Putamen (tissue), 1 donor: ENCODE results near the gene RAB5IF.
"Not testable (repeated sequence)": the region's sequence is repeated elsewhere in the genome, so short reads cannot be mapped to it uniquely, and the experiment has no call there.

Source experiments
- DNase-seq: peaks from one replicate; pipeline ENCODE4 v3.0.0-alpha.2; 2016; ENCODE audit warnings: low spot score

RAB5IF gene

DNA sequence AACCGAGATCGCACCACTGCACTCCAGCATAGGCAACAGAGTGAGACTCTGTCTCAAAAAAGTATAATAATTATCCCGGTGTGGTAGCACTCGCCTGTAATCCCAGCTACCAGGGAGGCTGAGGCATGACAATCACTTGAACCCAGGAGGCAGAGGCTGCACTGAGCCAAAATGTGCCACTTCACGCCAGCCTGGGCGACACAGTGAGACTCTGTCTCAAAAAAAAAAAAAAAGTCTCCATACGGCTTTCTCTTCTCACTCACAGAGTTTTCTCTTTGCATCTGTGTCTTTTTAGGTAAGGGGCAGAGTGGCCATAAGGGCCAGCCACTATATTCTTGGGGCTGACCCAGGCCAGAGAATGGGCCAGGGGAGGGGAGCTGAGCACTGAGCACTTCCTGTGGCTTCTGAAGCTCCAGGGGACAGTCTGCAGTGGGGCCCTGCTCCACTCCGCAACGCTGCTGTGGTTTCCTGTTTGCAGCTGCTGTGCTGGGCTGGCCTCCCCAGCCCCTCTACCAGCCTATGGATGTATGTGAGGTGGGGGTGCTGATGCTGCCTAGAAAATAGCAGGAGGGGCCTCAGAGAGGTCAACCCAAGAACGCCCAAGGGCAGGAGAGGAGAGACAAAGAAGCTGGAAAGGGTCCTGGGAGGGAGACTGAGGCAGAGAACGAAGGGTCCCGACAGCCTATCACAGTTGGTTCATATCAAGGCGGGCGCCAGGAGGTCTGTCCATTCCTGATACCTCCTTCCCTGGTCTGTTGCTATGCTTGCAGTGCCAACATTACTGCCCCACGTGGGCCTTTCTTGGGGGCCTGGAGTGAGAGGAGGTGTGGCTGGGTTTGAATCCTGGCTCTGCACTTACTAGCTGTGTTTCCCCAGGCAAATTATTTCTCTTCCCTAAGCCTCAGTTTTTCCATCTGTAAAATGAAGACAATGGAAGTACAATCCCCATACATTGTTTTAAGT is 24.4 kb downstream of the RAB5IF start:
- DNase-seq = no peak

DNA sequence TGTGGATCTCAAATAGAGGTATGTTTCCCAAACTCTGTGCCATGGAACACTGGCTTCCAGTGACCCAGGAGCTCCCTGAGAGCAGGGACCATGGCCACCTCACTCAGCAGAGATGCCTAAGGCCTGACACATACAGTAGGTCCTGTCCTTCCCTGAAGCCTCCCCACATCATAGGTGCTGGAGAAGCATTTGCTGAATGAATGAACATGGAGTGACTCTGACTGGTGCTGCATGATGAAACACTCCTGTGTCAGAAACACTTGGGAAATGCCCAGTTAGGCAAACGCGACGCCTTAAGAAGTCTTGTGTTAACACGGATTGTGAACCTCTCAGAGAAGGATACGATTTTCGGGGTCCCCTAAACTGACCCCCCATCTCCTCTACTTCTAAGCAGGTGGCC is 26.1 kb downstream of the RAB5IF start:
- no peak for DNase-seq

DNA sequence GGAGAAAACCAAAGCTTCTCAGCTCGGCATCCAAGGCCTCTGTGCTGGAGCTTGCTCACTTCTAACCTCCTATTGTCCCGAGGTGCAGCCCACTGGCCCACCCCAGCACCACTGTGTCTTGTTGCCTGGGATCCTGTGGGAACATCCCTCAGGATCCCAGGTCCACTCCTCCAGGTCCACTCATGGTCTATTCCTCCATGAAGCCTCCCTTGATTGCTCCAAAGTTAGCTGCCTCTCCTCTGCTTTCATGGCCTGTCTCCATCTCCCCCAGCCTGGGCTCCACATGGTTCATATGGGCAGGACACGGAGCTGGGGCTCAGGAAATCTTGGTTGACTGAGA is 26.5 kb downstream of the RAB5IF start:
- no peak for DNase-seq

DNA sequence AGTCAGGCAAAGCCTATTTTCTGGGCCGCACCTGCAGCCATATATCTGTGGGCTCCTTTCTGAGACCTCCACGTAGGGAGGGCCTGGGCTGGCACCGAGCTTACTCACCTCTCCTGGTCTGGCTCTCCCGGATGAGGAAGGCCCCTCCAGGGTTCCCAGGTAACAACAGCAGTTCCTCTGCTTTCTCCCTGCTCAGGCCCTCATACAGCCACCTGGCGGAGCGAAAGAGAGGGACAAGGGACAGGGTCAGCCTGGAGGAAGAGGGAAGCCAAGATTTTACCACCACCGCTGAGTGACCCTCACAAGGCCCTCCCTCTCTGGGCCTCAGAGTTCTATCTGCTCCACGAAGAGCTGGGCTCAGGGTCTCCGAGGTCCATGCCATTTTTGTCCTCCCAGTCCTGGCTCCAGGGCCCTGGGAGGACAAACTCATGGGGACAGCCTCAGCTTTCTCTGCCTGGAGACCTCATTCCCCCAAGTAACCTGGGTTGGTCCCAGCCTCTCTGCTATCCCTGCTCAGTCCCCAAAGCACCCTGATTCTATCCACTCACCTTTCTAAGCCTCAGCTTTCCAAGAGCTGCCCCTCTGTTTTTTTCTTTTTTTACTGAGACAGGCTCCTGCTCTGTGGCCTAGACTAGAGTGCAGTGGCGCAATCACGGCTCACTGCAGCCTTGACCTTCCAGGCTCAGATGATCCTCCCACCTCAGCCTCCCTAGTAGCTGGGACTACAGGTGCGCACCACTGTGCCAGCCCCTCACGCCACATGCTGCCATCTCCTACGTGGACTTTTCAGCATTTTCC is 27.1 kb downstream of the RAB5IF start:
- DNase-seq = no peak

DNA sequence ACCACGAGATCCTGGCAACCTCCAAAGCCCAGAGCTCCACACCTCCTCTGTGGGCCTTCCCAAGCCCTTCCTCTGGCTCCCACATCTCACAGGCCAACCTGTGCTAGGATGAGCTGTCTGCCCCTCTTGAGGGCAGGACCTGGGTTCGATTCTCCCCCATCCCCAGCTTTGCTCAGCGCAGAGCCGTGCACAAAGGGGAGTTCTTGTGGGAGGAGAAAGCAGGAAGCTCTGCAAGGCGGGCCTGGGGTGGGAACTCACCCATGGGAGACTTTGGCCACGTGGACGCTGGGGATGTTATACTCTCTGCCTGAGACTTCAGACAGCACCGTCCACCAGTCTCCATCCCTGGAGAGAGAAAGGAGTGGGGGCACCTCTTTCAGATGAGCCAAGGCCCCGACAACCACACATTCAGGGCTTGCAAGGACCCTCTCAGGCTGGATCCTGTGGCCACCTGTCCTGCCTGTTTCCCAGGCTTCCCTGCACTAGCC is 27.8 kb downstream of the RAB5IF start:
- DNase-seq = no peak

DNA sequence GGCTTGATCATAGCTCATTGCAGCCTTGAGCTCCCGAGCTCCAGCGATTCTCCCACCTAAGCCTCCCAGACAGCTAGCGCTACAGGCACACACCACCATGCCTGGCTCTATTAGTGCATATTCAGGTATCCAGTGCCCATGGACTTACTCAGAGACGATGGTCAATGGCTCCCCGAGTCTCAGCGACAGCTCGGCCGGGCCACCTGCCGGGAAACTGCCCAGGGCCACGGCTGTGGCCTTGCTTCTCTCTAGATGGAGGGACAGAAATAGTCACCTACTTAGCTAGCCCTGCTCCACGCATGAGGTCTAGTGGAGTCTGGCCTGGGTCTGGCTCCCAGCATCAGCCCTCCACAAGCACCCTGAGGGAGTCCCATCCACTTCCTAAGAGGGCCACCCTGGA is 28.8 kb downstream of the RAB5IF start:
- DNase-seq = no peak

DNA sequence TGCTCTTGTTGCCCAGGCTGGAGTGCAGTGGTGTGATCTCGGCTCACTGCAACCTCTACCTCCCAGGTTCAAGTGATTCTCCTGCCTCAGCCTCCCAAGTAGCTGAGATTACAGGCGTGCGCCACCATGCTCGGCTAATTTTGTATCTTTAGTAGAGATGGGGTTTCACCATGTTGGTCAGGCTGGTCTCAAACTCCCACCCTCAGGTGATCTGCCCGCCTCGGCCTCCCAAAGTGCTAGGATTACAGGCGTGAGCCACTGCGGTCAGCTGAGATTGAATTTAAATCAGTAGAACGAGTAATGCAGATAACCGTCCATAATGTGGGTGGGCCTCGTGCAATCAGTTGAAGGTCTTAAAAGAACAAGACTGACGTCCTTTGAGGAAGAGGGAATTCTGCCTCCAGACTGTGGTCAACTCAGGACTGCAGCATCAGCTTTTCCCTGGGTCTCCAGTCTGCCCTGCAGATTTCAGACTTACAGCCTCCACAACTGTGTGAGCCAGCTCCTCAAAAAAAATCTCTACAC is 33.4 kb downstream of the RAB5IF start:
- not testable (repeated sequence) for DNase-seq

DNA sequence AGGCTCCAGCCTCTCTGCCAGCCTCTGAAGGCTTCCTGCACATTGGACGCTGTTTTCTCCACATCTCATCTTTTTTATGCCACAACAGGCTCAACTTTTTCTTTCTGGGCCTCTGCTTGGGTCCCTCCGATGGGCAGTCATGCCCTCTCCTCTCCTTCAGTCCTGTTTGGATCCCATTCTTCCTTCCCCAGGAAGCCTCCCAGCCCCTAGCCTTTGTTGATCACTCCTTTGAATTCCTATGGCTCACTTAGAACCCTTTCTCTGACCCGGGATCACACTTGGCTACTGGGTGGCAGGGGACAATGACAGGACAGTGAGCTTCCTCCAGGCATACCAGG is 35.9 kb downstream of the RAB5IF start:
- no peak for DNase-seq

DNA sequence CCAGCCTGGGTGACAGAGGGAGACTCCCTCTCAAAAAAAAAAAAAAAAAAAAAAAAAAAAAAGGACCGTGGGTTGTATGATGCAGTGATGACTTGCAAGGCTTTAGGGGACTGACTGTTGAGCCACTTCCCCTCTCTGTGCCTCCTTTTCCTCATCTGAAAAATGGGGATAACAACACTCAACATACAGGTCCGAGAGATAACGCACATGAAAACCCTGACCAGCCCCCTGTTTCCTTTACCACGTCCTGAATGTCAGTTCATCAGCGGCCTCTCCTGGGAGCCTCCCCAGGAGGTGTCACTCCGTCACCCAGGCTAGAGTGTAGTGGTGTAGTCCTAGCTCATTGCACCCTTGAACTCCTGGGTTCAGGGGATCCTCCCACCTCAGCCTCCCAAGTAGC is 36.6 kb downstream of the RAB5IF start:
- DNase-seq = no peak

DNA sequence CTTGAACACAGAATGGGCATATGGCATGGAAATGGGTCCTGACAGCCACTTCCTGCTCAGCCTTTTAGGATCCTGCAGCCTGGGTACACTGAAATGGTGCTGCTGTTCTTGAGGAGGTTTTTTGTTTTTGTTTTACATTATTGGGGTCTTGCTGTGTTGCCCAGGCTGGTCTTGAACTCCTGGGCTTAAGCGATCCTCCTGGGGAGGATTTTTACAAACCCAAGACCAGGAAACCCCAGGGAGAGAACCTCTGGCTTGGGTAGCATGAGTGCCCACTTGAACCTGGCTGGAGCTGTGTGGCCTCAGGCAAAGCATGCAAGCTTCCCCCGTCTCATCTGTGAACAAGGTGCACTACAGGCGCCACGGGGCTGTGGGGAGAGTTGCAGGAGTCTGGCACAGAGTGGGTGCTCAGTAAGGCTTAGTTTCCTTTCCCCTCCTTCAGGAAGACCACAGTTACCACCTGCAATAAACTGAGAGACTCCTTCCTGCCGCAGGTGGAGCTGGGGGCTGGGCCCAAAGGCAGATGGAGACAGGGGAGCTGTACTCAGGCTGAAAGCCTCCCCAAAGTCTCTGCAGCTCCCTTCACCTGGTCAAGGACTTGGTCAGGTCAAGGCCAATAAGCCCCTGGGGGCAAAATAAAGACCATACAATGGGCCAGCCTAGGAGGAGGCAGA is 38.6 kb downstream of the RAB5IF start:
- no peak for DNase-seq

DNA sequence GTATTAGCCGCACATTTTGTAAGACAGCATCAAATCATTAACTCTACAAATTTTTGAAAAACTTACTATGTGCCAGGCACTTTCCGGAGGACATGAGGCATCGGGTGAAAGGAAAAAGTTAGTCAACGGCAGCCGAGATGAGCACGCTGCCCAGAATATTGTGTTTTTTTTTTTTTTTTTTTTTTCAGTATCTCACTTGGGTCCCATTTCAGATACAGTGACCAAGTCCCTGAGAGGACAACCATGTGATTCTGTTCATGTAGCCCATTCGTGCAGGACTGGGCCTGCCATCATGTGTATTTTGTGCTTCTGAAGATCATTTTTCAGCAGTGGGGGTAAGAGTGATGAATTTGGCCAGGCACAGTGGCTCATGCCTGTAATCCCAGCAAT is 39.1 kb downstream of the RAB5IF start:
- DNase-seq = no peak

DNA sequence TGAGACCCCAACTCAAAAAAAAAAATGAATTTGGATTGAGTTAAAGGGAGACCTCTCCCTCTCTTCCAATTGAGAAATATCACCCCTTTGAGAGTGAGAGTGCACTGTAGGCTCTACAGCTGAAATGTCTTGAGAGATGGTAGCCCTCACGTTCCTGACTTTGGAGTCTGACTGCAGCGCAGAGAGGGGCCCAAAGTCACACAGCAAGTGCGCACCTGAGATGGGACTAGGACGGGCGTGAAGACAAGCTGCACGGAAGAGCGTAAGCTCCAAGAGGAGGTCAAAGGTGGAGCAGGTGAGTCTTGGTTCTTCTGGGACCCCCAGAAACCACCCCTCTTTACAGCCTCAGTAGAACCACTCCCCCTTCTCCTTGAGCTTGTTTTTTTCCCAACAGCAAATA is 39.8 kb downstream of the RAB5IF start:
- no peak for DNase-seq

DNA sequence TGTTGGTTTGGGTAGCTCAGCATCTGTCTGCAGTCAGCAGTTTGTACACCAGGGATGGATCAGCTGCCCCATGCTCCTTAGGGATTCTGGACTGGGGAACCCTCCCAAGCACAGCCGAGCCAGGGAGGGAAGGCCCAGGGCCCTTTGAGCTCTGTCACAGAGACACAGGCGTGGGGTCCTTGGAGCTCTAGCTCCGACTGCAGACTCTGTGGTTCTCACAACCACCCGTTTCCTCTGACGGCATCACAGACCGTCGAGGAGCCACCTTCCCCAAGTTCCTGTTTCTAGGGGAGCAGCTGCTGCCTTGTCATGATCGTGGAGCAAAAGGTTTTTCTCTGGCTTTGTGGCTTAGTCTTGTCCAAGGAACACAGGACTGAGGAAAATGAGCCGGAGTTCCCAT is 40.4 kb downstream of the RAB5IF start, which contains the start of gene SLA2:
TSS of gene SLA2 (minus strand) at position 199 of the 400 bp plus-strand sequence. CDS start 4,861 bp downstream, outside the sequence.
- DNase-seq = no peak

DNA sequence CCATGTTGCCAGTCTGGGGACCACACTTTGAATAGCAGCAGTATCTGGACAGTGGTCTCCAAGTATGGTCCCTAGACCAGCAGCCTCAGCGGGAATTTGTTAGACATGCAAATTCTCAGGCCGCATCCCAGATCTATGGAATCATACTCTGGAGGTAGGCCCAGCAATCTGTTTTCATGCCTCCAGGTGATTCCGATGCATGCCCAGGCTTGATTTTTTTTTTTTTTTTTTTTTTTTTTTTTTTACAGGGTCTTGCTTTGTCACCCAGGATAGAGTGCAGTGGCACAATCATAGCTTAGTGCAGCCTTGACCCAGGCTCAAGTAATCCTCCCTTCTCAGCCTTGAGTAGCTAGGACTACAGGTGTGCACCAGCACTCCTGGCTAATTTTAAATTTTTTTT is 41.1 kb downstream of the RAB5IF start:
- DNase-seq = no peak

DNA sequence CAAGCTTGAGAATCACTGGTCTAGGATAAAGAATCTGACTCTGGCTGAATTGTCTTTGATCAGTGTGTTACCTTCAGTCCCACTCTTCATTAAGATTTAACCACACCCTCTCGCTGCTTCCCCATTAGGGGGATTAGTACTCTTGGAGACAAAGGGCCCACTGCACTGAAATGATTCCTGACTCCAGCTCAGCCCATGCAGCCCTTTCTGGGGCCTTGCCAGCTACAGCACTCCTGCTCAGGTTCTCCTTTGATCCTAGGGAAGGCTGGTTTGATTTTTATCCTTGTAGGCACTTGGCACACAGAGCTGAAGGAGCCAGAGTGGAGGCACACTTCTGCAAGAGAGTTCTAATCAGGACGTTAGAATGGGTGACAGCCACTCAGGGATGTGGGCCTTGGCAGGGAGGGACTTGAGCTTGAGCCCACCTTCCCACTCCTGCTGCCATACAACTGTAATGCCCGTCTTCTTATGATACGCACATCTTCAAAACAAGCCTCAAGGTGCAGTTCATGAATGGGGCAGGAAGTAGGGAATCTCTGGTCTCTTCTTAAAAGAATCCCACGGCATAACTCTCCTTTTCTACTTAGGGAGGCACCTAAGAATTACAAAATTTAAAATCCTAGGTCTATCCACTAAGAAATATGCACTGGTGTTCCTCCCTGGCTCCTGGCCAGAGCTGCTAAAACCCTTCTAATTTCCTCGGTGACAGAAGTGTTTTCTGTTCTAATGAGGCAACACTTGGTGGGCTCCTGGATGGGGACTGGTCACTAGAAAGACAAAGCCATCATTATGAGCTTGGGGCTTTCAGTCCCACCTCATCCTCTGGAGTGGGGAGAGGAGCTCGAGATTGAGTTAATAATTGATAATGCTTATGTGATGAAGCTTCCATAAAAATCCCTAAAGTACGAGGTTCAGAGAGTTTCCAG is 41.9 kb downstream of the RAB5IF start:
- DNase-seq = no peak

DNA sequence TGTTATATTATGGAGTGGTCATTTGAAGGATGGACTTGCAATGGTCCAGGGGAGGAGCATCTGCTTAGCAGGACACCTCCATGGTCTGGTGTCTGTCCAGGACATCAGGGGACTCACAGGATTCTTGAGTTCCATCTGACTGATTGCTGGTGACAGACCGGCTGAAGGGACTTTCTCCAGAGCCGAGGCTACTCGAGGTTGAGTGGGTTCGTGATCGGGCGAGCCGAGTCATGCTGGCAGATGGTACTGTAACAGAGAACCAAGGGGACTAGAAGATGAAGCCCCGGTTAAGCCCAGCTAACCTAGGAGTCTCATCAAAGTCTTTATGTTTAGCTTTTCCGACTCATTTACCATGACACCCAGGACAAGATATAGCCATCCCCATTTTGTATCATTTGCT is 47.9 kb downstream of the RAB5IF start:
- DNase-seq = no peak

DNA sequence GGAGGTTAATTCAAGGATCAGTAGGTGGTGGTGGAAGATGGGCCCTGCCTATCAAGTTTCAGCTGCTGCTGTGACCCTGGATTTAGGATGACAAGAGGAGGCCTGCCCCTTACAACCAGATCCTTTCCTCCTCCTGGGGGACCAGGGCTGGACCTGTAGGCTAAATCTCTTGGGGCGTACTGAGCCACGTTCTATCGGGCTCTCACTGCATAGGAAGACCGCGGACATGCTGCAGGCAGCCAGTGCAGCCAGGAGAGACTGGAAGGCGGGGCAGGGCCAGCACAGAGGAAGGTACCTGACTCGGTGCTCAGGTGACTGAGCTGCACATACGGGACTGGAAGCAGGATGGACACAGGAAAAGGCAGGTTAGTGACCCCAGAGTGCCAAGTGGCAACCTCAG is 48.9 kb downstream of the RAB5IF start:
- DNase-seq = no peak

DNA sequence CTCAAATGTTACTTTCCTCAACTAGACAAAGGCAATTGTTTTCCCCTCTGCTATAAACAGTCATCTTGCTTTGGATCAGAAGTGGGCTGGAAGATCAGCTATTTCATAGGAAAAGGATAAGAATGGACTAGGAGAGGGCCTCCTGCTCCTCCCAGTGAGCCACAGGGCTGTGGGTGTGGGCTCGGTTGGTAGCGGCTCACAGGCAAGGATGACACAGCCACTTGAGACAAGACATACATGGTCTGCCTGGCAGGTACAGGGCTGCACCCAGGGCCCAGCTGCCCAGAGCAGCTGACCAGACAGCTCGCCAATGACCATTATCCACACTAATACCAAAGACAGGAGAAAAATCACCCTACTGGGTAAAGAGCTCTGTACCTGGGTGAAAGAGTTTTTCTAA is 49.4 kb downstream of the RAB5IF start:
- no peak for DNase-seq

DNA sequence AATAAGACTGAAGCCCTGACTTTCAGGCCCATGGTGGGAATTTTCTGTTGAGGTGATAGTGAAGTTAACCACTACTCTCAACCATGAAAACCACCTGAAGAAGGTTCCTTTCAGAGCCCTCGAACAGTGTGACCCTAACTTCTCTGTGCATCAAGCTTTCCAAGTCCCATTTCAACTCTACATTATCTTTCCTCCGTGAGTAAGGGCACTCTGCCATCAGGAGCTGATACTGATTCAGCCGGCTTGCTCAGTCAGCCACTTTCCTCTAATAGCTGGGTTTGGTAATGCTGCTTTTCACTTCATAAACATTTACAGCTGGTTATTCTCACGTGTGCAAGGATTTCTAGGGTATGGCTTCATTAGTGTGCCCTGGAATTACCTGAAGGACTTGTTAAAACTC is 51.2 kb downstream of the RAB5IF start:
- DNase-seq = no peak

DNA sequence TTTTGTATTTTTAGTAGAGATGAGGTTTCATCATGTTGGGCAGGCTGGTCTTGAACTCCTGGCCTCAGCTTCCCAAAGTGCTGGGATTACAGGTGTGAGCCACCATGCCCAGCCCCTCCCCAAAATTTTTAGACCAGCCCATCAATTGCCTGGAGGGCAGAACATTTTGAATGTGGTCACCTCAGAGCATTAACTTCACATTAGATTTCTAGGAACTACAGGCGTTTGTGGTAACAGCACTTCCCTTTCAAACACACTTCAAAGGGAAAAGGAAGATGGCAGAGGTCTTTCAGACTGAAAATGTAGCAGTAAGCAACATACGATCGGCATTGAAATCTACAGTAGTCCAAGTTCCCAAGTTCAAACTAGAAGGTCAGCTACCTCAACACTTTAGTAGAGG is 52.7 kb downstream of the RAB5IF start:
- no peak for DNase-seq
